ENCODE data around the gene CNTROB. TPM values are rescaled to one million over a fixed set of nuclear protein-coding genes. Genes with fewer than 3 reads are reported as not detected.

Gene CNTROB
- total RNA-seq, 1 experiment from 2014 or later: 39.7 TPM

DNA sequence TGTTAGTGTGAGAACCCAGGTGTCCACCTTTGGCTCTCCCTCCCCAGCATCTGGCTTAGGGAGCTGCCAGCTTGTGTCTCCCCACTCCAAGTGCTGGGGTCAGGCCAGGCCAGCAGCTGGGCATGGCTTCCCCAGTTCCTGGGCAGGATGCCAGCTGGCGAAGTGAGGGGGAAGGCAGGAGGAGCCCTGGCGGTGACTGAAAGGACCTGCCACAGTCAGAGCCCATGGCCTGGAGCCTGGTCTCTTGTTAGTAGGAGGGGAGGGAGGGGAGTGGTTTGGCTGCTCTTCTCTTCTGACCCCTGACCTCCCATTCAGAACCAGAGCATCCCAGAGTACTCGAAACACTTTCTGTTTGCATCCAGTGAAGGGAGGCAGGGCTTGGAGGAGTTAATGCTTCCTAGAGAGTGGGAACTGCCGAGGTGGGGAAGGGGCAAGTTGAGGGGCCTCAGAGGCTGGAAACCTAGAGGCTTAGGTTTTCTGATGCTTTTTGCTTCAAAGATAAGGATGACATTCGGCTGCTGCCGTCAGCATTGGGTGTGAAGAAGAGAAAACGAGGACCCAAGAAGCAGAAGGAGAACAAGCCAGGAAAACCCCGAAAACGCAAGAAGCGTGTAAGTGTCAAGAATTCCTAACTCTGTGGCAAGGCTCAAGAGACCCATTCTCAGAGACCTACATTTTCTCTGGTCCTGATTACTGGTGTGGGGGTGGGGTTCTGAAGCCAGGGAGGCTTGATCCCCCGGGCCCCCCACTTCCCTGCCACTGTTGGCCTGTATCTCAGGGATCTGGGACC lies 42.6 kb upstream of the CNTROB start:
- TF ChIP-seq GABPB1 (CRISPR knock-in tag; IDR thresholded peaks at IDR 0.05) (no peak), NFYB (CRISPR knock-in tag; conservative IDR thresholded peaks at IDR 0.05; ENCODE audit: low read depth) (no peak), ZNF425 (CRISPR knock-in tag; conservative IDR thresholded peaks at IDR 0.05) (no peak), GTF2I (CRISPR knock-in tag; conservative IDR thresholded peaks at IDR 0.05) (no peak), ZNF121 (CRISPR knock-in tag; IDR thresholded peaks at IDR 0.05) (no peak), ZNF263 (CRISPR knock-in tag; IDR thresholded peaks at IDR 0.05; ENCODE audit: low read depth) (no peak), NR1H2 (CRISPR knock-in tag; IDR thresholded peaks at IDR 0.05) (no peak), GRHL2 (CRISPR knock-in tag; IDR thresholded peaks at IDR 0.05; ENCODE audit: insufficient replicate concordance, severe bottlenecking) (no peak), ESRRA (CRISPR knock-in tag; IDR thresholded peaks at IDR 0.05; ENCODE audit: borderline replicate concordance) (no peak), FOXJ3 (CRISPR knock-in tag; IDR thresholded peaks at IDR 0.05; ENCODE audit: borderline replicate concordance) (no peak), EMX1 (CRISPR knock-in tag; IDR thresholded peaks at IDR 0.05) (no peak), FOXP1 (CRISPR knock-in tag; IDR thresholded peaks at IDR 0.05; ENCODE audit: borderline replicate concordance) (no peak), E2F4 (CRISPR knock-in tag; IDR thresholded peaks at IDR 0.05; ENCODE audit: borderline replicate concordance, low read depth) (no peak), JAZF1 (CRISPR knock-in tag; IDR thresholded peaks at IDR 0.05) (no peak), CREB1 (CRISPR knock-in tag; IDR thresholded peaks at IDR 0.05) (no peak)
- TF ChIP-seq, protein P1, sequence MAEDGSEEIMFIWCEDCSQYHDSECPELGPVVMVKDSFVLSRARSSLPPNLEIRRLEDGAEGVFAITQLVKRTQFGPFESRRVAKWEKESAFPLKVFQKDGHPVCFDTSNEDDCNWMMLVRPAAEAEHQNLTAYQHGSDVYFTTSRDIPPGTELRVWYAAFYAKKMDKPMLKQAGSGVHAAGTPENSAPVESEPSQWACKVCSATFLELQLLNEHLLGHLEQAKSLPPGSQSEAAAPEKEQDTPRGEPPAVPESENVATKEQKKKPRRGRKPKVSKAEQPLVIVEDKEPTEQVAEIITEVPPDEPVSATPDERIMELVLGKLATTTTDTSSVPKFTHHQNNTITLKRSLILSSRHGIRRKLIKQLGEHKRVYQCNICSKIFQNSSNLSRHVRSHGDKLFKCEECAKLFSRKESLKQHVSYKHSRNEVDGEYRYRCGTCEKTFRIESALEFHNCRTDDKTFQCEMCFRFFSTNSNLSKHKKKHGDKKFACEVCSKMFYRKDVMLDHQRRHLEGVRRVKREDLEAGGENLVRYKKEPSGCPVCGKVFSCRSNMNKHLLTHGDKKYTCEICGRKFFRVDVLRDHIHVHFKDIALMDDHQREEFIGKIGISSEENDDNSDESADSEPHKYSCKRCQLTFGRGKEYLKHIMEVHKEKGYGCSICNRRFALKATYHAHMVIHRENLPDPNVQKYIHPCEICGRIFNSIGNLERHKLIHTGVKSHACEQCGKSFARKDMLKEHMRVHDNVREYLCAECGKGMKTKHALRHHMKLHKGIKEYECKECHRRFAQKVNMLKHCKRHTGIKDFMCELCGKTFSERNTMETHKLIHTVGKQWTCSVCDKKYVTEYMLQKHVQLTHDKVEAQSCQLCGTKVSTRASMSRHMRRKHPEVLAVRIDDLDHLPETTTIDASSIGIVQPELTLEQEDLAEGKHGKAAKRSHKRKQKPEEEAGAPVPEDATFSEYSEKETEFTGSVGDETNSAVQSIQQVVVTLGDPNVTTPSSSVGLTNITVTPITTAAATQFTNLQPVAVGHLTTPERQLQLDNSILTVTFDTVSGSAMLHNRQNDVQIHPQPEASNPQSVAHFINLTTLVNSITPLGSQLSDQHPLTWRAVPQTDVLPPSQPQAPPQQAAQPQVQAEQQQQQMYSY (CRISPR knock-in tag; IDR thresholded peaks at IDR 0.05): no peak
- TF ChIP-seq, protein P2, sequence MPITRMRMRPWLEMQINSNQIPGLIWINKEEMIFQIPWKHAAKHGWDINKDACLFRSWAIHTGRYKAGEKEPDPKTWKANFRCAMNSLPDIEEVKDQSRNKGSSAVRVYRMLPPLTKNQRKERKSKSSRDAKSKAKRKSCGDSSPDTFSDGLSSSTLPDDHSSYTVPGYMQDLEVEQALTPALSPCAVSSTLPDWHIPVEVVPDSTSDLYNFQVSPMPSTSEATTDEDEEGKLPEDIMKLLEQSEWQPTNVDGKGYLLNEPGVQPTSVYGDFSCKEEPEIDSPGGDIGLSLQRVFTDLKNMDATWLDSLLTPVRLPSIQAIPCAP (CRISPR knock-in tag; IDR thresholded peaks at IDR 0.05): no peak
- TF ChIP-seq, protein P3, sequence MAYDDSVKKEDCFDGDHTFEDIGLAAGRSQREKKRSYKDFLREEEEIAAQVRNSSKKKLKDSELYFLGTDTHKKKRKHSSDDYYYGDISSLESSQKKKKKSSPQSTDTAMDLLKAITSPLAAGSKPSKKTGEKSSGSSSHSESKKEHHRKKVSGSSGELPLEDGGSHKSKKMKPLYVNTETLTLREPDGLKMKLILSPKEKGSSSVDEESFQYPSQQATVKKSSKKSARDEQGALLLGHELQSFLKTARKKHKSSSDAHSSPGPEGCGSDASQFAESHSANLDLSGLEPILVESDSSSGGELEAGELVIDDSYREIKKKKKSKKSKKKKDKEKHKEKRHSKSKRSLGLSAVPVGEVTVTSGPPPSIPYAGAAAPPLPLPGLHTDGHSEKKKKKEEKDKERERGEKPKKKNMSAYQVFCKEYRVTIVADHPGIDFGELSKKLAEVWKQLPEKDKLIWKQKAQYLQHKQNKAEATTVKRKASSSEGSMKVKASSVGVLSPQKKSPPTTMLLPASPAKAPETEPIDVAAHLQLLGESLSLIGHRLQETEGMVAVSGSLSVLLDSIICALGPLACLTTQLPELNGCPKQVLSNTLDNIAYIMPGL (CRISPR knock-in tag; IDR thresholded peaks at IDR 0.05): no peak
- TF ChIP-seq, protein P4, sequence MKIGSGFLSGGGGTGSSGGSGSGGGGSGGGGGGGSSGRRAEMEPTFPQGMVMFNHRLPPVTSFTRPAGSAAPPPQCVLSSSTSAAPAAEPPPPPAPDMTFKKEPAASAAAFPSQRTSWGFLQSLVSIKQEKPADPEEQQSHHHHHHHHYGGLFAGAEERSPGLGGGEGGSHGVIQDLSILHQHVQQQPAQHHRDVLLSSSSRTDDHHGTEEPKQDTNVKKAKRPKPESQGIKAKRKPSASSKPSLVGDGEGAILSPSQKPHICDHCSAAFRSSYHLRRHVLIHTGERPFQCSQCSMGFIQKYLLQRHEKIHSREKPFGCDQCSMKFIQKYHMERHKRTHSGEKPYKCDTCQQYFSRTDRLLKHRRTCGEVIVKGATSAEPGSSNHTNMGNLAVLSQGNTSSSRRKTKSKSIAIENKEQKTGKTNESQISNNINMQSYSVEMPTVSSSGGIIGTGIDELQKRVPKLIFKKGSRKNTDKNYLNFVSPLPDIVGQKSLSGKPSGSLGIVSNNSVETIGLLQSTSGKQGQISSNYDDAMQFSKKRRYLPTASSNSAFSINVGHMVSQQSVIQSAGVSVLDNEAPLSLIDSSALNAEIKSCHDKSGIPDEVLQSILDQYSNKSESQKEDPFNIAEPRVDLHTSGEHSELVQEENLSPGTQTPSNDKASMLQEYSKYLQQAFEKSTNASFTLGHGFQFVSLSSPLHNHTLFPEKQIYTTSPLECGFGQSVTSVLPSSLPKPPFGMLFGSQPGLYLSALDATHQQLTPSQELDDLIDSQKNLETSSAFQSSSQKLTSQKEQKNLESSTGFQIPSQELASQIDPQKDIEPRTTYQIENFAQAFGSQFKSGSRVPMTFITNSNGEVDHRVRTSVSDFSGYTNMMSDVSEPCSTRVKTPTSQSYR (CRISPR knock-in tag; IDR thresholded peaks at IDR 0.05): no peak
- ChIA-PET POLR2A (no interaction called here), CTCF (interaction anchor here (1.0 to 1.5 kb wide), 2 partner anchors 32 to 157 kb away, joined by 3 to 4 read pairs; partner anchors contain the start of gene NAA38)
- Mint-ChIP-seq H3K4me1 (peaks cover 8% of the 10 kb centered on the region), H3K27ac (no peak overlapping the region), H3K27me3 (ENCODE audit: low read depth) (no peaks in the 10 kb centered on the region; the same call in 1 of the 2 replicates), H3K4me3 (no peak overlapping the region), H3K36me3 (peaks cover 3% of the 10 kb centered on the region; the same call in 1 of the 2 replicates), H3K9me3 (no peaks in the 10 kb centered on the region)
- DNase-seq (ENCODE audit: low spot score) (peak; percentile 55), ATAC-seq (peak; percentile 46)
